LNCaP clone FGC (cell line): ENCODE results near the gene MLANA.

Experiments used
- DNase-seq: peaks from one replicate; pipeline ENCODE4 v3.0.0-alpha.2; 2011; ENCODE audit warnings: low read depth
- H3K4me3 ChIP-seq: 2 replicates; pipeline ENCODE4 v1.5.1; 2011; ENCODE audit warnings: mild to moderate bottlenecking, low read depth, low read length, control low read depth
- CTCF ChIP-seq: IDR thresholded peaks from 2 replicates; pipeline ENCODE4 v1.5.1; 2012; ENCODE audit warnings: mild to moderate bottlenecking; ENCODE audit not compliant: control insufficient read depth, insufficient read depth; ENCODE audit errors: extremely low read depth

MLANA gene

GRCh38 chr9:5917273-5917672, 26.6 kb downstream of the MLANA start:
- no peak overlapping the region for H3K4me3 ChIP-seq
- no peak for DNase-seq
- no peak for TF ChIP-seq CTCF

- H3K4me3 ChIP-seq, result no peak overlapping the region
- no peak for DNase-seq
- TF ChIP-seq CTCF, result no peak
Observed at GRCh38 chr9:5917888-5918287, 27.2 kb downstream of the MLANA start.

- H3K4me3 ChIP-seq, result no peak overlapping the region
- no peak for DNase-seq
- no peak for TF ChIP-seq CTCF
Observed at GRCh38 chr9:5918460-5918859, 27.8 kb downstream of the MLANA start.

- no peak overlapping the region for H3K4me3 ChIP-seq
- DNase-seq, result no peak
- no peak for TF ChIP-seq CTCF
Observed at GRCh38 chr9:5920860-5921328, 30.2 kb downstream of the MLANA start.

- TF ChIP-seq CTCF, result no peak
- no peak overlapping the region for H3K4me3 ChIP-seq
- no peak for DNase-seq
Observed at GRCh38 chr9:5922192-5922591, 31.5 kb downstream of the MLANA start.

- TF ChIP-seq CTCF, result no peak
- no peak for DNase-seq
- no peak overlapping the region for H3K4me3 ChIP-seq
Observed at GRCh38 chr9:5931657-5932056, 41.0 kb downstream of the MLANA start.

GRCh38 chr9:5938449-5938848, 47.8 kb downstream of the MLANA start:
- no peak for TF ChIP-seq CTCF
- no peak for DNase-seq
- no peak overlapping the region for H3K4me3 ChIP-seq
